Neutrophil (primary cell): ENCODE results near the gene HNF1B.
"Not testable (repeated sequence)": the region's sequence is repeated elsewhere in the genome, so short reads cannot be mapped to it uniquely, and the experiment has no call there.

Source experiments
- H3K27ac ChIP-seq: fragments of 200-600 bp; sonication (generic); 2 replicates; pipeline ENCODE4 v1.5.1; 2016; ENCODE audit warnings: mild to moderate bottlenecking, moderate library complexity
- H3K27me3 ChIP-seq: fragments of 200-600 bp; sonication (generic); 2 replicates; pipeline ENCODE4 v1.6.0; 2016; ENCODE audit warnings: mild to moderate bottlenecking
- H3K36me3 ChIP-seq: fragments of 200-600 bp; sonication (generic); 2 replicates; pipeline ENCODE4 v1.5.1; 2017
- H3K4me1 ChIP-seq, 2 experiments: fragments of 200-600 bp in 1 of 2; sonication (generic) in 1 of 2; 1 replicate in 1 of 2; 2 replicates in 1 of 2; pipeline versions ENCODE4 v1.5.1 to v1.6.1; 2013 to 2016; ENCODE audit warnings: low read depth in 1 of 2, low read length in 1 of 2, mild to moderate bottlenecking in 1 of 2, moderate library complexity in 1 of 2; ENCODE audit not compliant: control insufficient read depth in 1 of 2, insufficient read depth in 1 of 2
- H3K4me3 ChIP-seq, 2 experiments: fragments of 200-600 bp in 1 of 2; sonication (generic) in 1 of 2; 1 replicate in 1 of 2; 2 replicates in 1 of 2; pipeline ENCODE4 v1.5.1; 2013 to 2016; ENCODE audit warnings: low read depth in 1 of 2, low read length in 1 of 2, mild to moderate bottlenecking in 1 of 2, moderate library complexity in 1 of 2
- H3K9me3 ChIP-seq: fragments of 200-600 bp; sonication (generic); 2 replicates; pipeline ENCODE4 v1.5.1; 2016
- CTCF ChIP-seq: fragments of 200-600 bp; sonication (generic); IDR thresholded peaks from 2 replicates; pipeline ENCODE4 v1.5.1; 2016; ENCODE audit warnings: antibody characterized with exemption

Gene HNF1B

GRCh38 chr17:37788526-37788925, 43.7 kb upstream of the HNF1B start:
- H3K9me3 ChIP-seq, result no peaks in the 10 kb centered on the region
- no peak overlapping the region for H3K27ac ChIP-seq
- peaks cover 29% of the 10 kb centered on the region for H3K27me3 ChIP-seq
- H3K36me3 ChIP-seq, result no peaks in the 10 kb centered on the region
- no peaks in the 10 kb centered on the region for H3K4me1 ChIP-seq
- no peak for TF ChIP-seq CTCF
- H3K4me3 ChIP-seq, result no peak overlapping the region

- H3K4me3 ChIP-seq, result no peak overlapping the region
- H3K9me3 ChIP-seq, result no peaks in the 10 kb centered on the region
- no peaks in the 10 kb centered on the region for H3K4me1 ChIP-seq
- H3K36me3 ChIP-seq, result no peaks in the 10 kb centered on the region
- TF ChIP-seq CTCF, result no peak
- no peak overlapping the region for H3K27ac ChIP-seq
- H3K27me3 ChIP-seq, result peaks cover 29% of the 10 kb centered on the region
Observed at GRCh38 chr17:37787055-37787757, 42.3 kb upstream of the HNF1B start.

GRCh38 chr17:37786481-37786880, 41.6 kb upstream of the HNF1B start:
- Histone ChIP-seq H3K4me3 (no peak overlapping the region), H3K4me1 (no peaks in the 10 kb centered on the region), H3K9me3 (no peaks in the 10 kb centered on the region), H3K27ac (no peak overlapping the region), H3K27me3 (peaks cover 33% of the 10 kb centered on the region), H3K36me3 (no peaks in the 10 kb centered on the region)
- TF ChIP-seq CTCF, result no peak

GRCh38 chr17:37782460-37782859, 37.6 kb upstream of the HNF1B start:
- not testable (repeated sequence) for H3K4me3 ChIP-seq, H3K9me3 ChIP-seq, H3K27ac ChIP-seq, H3K4me1 ChIP-seq, H3K27me3 ChIP-seq, H3K36me3 ChIP-seq

- Histone ChIP-seq H3K36me3 (no peaks in the 10 kb centered on the region), H3K27me3 (peaks cover 4% of the 10 kb centered on the region), H3K4me1 (no peaks in the 10 kb centered on the region), H3K9me3 (no peaks in the 10 kb centered on the region), H3K27ac (no peak overlapping the region), H3K4me3 (no peak overlapping the region)
- no peak for TF ChIP-seq CTCF
Observed at GRCh38 chr17:37781451-37781850, 36.6 kb upstream of the HNF1B start.

- no peak overlapping the region for H3K4me3 ChIP-seq
- H3K36me3 ChIP-seq, result no peaks in the 10 kb centered on the region
- H3K9me3 ChIP-seq, result no peaks in the 10 kb centered on the region
- TF ChIP-seq CTCF, result no peak
- H3K4me1 ChIP-seq, result peaks cover 8 to 9% of the 10 kb centered on the region in 2 experiments
- H3K27me3 ChIP-seq, result peaks cover 4% of the 10 kb centered on the region
- H3K27ac ChIP-seq, result no peak overlapping the region
Observed at GRCh38 chr17:37779554-37779953, 34.7 kb upstream of the HNF1B start.
